H1 (cell line): ENCODE data around the gene ZBTB7B. TPM values are rescaled to one million over a fixed set of nuclear protein-coding genes. Genes with fewer than 3 reads are reported as not detected.

ENCODE experiments used
- CTCF ChIA-PET: fragments of 300-600 bp; sonication (Branson Sonifier 250); formaldehyde crosslinking; loops from one replicate; lab custom pipeline; 2021; ENCODE audit not compliant: partially characterized antibody; lab: Charles Lee
- POLR2A ChIA-PET: fragments of 300-600 bp; sonication (Branson Sonifier 250); formaldehyde crosslinking; loops from one replicate; lab custom pipeline; 2021; ENCODE audit warnings: inconsistent platforms; ENCODE audit not compliant: partially characterized antibody; lab: Charles Lee
- DNase-seq, 2 experiments: peaks; one replicate each; pipeline versions ENCODE4 v3.0.0 to v3.0.0-alpha.2; 2010 to 2022; ENCODE audit warnings: low spot score in 2 of 2, low read depth in 1 of 2, mixed read lengths in 1 of 2
- FAIRE-seq: peaks from 2 replicates; lab custom pipeline; 2011; peaks lifted over from hg19 to GRCh38; lab: Jason Lieb, UNC
- H2AFZ ChIP-seq: 2 replicates; pipeline ENCODE4 v1.8.1; 2012; ENCODE audit warnings: low read length, inconsistent platforms
- H2AK5ac ChIP-seq: 2 replicates; pipeline ENCODE4 v1.6.1; 2013; ENCODE audit warnings: low read depth, low read length
- H2BK120ac ChIP-seq: replicated peaks from 2 replicates; pipeline ENCODE3; 2013; ENCODE audit warnings: low read depth, low read length, inconsistent platforms
- H2BK12ac ChIP-seq: 2 replicates; pipeline ENCODE4 v1.6.1; 2013; ENCODE audit warnings: low read depth, low read length
- H2BK15ac ChIP-seq: 2 replicates; pipeline ENCODE4 v1.6.1; 2013; ENCODE audit warnings: low read length
- H2BK20ac ChIP-seq: 2 replicates; pipeline ENCODE4 v1.6.1; 2013; ENCODE audit warnings: low read length
- H2BK5ac ChIP-seq: 2 replicates; pipeline ENCODE4 v1.6.1; 2013; ENCODE audit warnings: low read depth, low read length
- H3K14ac ChIP-seq: 2 replicates; pipeline ENCODE4 v1.6.1; 2013; ENCODE audit warnings: inconsistent platforms; ENCODE audit not compliant: insufficient read length
- H3K18ac ChIP-seq: 2 replicates; pipeline ENCODE4 v1.6.1; 2013; ENCODE audit warnings: low read length; ENCODE audit errors: extremely low read depth
- H3K23ac ChIP-seq: 2 replicates; pipeline ENCODE4 v1.6.1; 2013; ENCODE audit warnings: inconsistent platforms; ENCODE audit not compliant: insufficient read length
- H3K23me2 ChIP-seq: 2 replicates; pipeline ENCODE4 v1.6.1; 2013; ENCODE audit warnings: low read depth, low read length
- H3K27ac ChIP-seq: 2 replicates; pipeline ENCODE4 v1.6.1; 2011; ENCODE audit warnings: low read depth, low read length, inconsistent platforms
- H3K27me3 ChIP-seq, 4 experiments: replicated peaks in 1 of 4; 1 replicate in 1 of 4; 2 replicates in 3 of 4; pipeline versions ENCODE4 v1.6.1 to v1.8.1; 2011 to 2013; ENCODE audit warnings: low read length in 3 of 4, mild to moderate bottlenecking in 3 of 4, inconsistent platforms in 2 of 4, mixed read lengths in 2 of 4, moderate library complexity in 1 of 4; ENCODE audit not compliant: control insufficient read depth in 3 of 4, insufficient read depth in 3 of 4; ENCODE audit errors: extremely low read depth in 1 of 4
- H3K36me3 ChIP-seq, 4 experiments: 2 replicates each; pipeline versions ENCODE4 v1.6.1 to v1.8.1; 2011 to 2013; ENCODE audit warnings: mild to moderate bottlenecking in 4 of 4, low read length in 3 of 4, moderate library complexity in 2 of 4, control low read depth in 1 of 4, inconsistent platforms in 1 of 4; ENCODE audit not compliant: insufficient read depth in 4 of 4, control insufficient read depth in 2 of 4
- H3K4ac ChIP-seq: replicated peaks from 2 replicates; pipeline ENCODE3; 2013; ENCODE audit warnings: low read length, low read depth, mixed read lengths, inconsistent platforms; ENCODE audit not compliant: insufficient read length
- H3K4me1 ChIP-seq, 4 experiments: replicated peaks in 1 of 4; 1 replicate in 1 of 4; 2 replicates in 3 of 4; pipeline versions ENCODE4 v1.6.1 to v1.8.1; 2011 to 2013; ENCODE audit warnings: low read length in 3 of 4, inconsistent platforms in 2 of 4, mixed read lengths in 1 of 4; ENCODE audit not compliant: insufficient read depth in 4 of 4, control insufficient read depth in 3 of 4
- H3K4me2 ChIP-seq, 2 experiments: 2 replicates each; pipeline versions ENCODE4 v1.6.1 to v1.8.1; 2011 to 2013; ENCODE audit warnings: low read depth in 2 of 2, low read length in 2 of 2, control low read depth in 1 of 2, inconsistent platforms in 1 of 2, mild to moderate bottlenecking in 1 of 2; ENCODE audit not compliant: insufficient read depth in 1 of 2
- H3K4me3 ChIP-seq, 4 experiments: fragments of 200-600, 300-600 bp in 1 of 4; sonication (generic), shearing (Covaris generic), sonication (Bioruptor Twin) in 1 of 4; 2 replicates each; pipeline versions ENCODE4 v1.5.1 to v1.8.1; 2011 to 2016; ENCODE audit warnings: low read length in 4 of 4, low read depth in 3 of 4, control low read depth in 2 of 4, inconsistent platforms in 2 of 4, mild to moderate bottlenecking in 2 of 4, mixed read lengths in 1 of 4, moderate library complexity in 1 of 4; ENCODE audit not compliant: insufficient read depth in 2 of 4; ENCODE audit errors: extremely low read depth in 1 of 4
- H3K56ac ChIP-seq: replicated peaks from 2 replicates; pipeline ENCODE3; 2013; ENCODE audit warnings: low read depth, mild to moderate bottlenecking, mixed read lengths, low read length, inconsistent platforms; ENCODE audit not compliant: insufficient read length
- H3K79me1 ChIP-seq: 2 replicates; pipeline ENCODE4 v1.6.1; 2013; ENCODE audit warnings: low read depth, low read length, control low read depth
- H3K79me2 ChIP-seq, 2 experiments: 2 replicates each; pipeline versions ENCODE4 v1.6.1 to v1.8.1; 2012 to 2013; ENCODE audit warnings: low read length in 2 of 2, mild to moderate bottlenecking in 2 of 2, inconsistent platforms in 1 of 2; ENCODE audit not compliant: insufficient read depth in 2 of 2, control insufficient read depth in 1 of 2
- H3K9ac ChIP-seq, 4 experiments: replicated peaks in 1 of 4; 1 replicate in 1 of 4; 2 replicates in 3 of 4; pipeline versions ENCODE4 v1.6.1 to v1.8.1; 2011 to 2013; ENCODE audit warnings: low read depth in 3 of 4, low read length in 3 of 4, control low read depth in 2 of 4, mild to moderate bottlenecking in 2 of 4, moderate library complexity in 2 of 4, inconsistent platforms in 1 of 4; ENCODE audit errors: extremely low read depth in 1 of 4
- H3K9me3 ChIP-seq, 2 experiments: 2 replicates each; pipeline versions ENCODE4 v1.6.1 to v1.8.1; 2012 to 2013; ENCODE audit warnings: mild to moderate bottlenecking in 2 of 2, moderate library complexity in 2 of 2, control low read depth in 1 of 2, inconsistent platforms in 1 of 2, low read depth in 1 of 2, low read length in 1 of 2, mixed read lengths in 1 of 2; ENCODE audit not compliant: insufficient read depth in 2 of 2
- H4K20me1 ChIP-seq, 2 experiments: replicated peaks in 1 of 2; 2 replicates each; pipeline versions ENCODE3 to v1.8.1; 2011 to 2013; ENCODE audit warnings: inconsistent platforms in 2 of 2, low read length in 2 of 2, mild to moderate bottlenecking in 1 of 2; ENCODE audit not compliant: insufficient read depth in 2 of 2, control insufficient read depth in 1 of 2
- H4K5ac ChIP-seq: 2 replicates; pipeline ENCODE4 v1.6.1; 2013; ENCODE audit warnings: low read length, low read depth, mixed read lengths, inconsistent platforms; ENCODE audit not compliant: insufficient read length
- H4K8ac ChIP-seq: 2 replicates; pipeline ENCODE4 v1.8.0; 2013; ENCODE audit warnings: mild to moderate bottlenecking, moderate library complexity, low read length, inconsistent platforms; ENCODE audit not compliant: insufficient read depth; ENCODE audit errors: extremely low read depth
- H4K91ac ChIP-seq: replicated peaks from 2 replicates; pipeline ENCODE3; 2013; ENCODE audit warnings: low read length, mixed read lengths, inconsistent platforms; ENCODE audit not compliant: insufficient read length
- BACH1 ChIP-seq: IDR thresholded peaks from 2 replicates; pipeline ENCODE4 v1.6.1; 2012; ENCODE audit warnings: low read length, improper control_type of control experiment
- BCL11A ChIP-seq, 2 experiments: IDR thresholded peaks; one replicate each; pipeline ENCODE4 v1.6.1; 2011; ENCODE audit warnings: low read depth in 2 of 2, low read length in 2 of 2, mild to moderate bottlenecking in 2 of 2
- CBX8 ChIP-seq: fragments of 300-800, 300-1000 bp; sonication (generic); IDR thresholded peaks from 2 replicates; pipeline ENCODE4 v1.7.1; 2016; ENCODE audit warnings: low read depth, low read length, borderline replicate concordance
- CHD1 ChIP-seq: IDR thresholded peaks from 2 replicates; pipeline ENCODE4 v1.6.1; 2012; ENCODE audit warnings: low read depth, low read length, improper control_type of control experiment
- CHD2 ChIP-seq: IDR thresholded peaks from 2 replicates; pipeline ENCODE4 v1.6.1; 2012; ENCODE audit warnings: low read length, improper control_type of control experiment
- EGR1 ChIP-seq: IDR thresholded peaks from 2 replicates; pipeline ENCODE4 v1.6.1; 2011; ENCODE audit warnings: low read depth, low read length, borderline replicate concordance
- JUN ChIP-seq: IDR thresholded peaks from 2 replicates; pipeline ENCODE4 v1.6.1; 2011; ENCODE audit warnings: low read depth, mild to moderate bottlenecking, improper control_type of control experiment, low read length
- MAFK ChIP-seq: IDR thresholded peaks from 2 replicates; pipeline ENCODE4 v1.6.1; 2012; ENCODE audit warnings: low read depth, mild to moderate bottlenecking, improper control_type of control experiment, low read length
- SAP30 ChIP-seq: fragments of 300-600 bp; sonication (generic); IDR thresholded peaks from 2 replicates; pipeline ENCODE4 v1.7.1; 2012; ENCODE audit warnings: low read length, moderate library complexity, mild to moderate bottlenecking, inconsistent platforms; ENCODE audit not compliant: insufficient read depth, insufficient replicate concordance
- SIRT6 ChIP-seq: IDR thresholded peaks from one replicate; pipeline ENCODE4 v1.7.1; 2012; ENCODE audit warnings: low read length, inconsistent platforms
- SUZ12 ChIP-seq: fragments of 200-600 bp; sonication (generic); IDR thresholded peaks from 2 replicates; pipeline ENCODE4 v1.6.1; 2012; ENCODE audit warnings: mild to moderate bottlenecking, inconsistent platforms, low read length, moderate library complexity, mixed read lengths
- TAF7 ChIP-seq: optimal IDR thresholded peaks from 2 replicates; pipeline ENCODE3; 2011; ENCODE audit warnings: low read depth, mild to moderate bottlenecking, inconsistent platforms, low read length, moderate library complexity, borderline replicate concordance
- USF2 ChIP-seq: IDR thresholded peaks from 2 replicates; pipeline ENCODE4 v1.6.1; 2011; ENCODE audit warnings: low read length, improper control_type of control experiment
- YY1 ChIP-seq: IDR thresholded peaks from 2 replicates; pipeline ENCODE4 v1.6.1; 2011; ENCODE audit warnings: low read depth, mild to moderate bottlenecking, low read length
- WGBS, 2 experiments: shearing (Covaris generic) in 1 of 2; methylation state at CpG; one replicate each; pipeline versions ENCODE4 v1.1.6 to v1.1.7; 2013 to 2015; ENCODE audit warnings: low lambda C conversion rate in 2 of 2, mixed read lengths in 2 of 2, inconsistent platforms in 1 of 2, low coverage in 1 of 2, missing lambda C conversion rate in 1 of 2; ENCODE audit not compliant: insufficient replicate concordance in 2 of 2, insufficient coverage in 1 of 2, insufficient read length in 1 of 2; ENCODE audit errors: extremely low coverage in 1 of 2, missing lambda C conversion rate in 1 of 2; 5-methylcytosine and 5-hydroxymethylcytosine counted together
- polyA plus RNA-seq, 7 experiments: library from polyadenylated mRNA; depleted of rRNA in 3 of 7; stranded (reverse) in 5 of 7; unstranded in 2 of 7; fragments of >200 nt in 5 of 7; fragments of 200-250 nt in 2 of 7; gene quantifications; 1 replicate in 5 of 7; 2 replicates in 1 of 7; 4 replicates in 1 of 7; pipeline versions ENCODE4 v1.2.1 to v1.2.3, GENCODE V29; 2011 to 2013; ENCODE audit warnings: missing spikeins in 2 of 7, mixed read lengths in 2 of 7
- total RNA-seq: library from RNA; stranded (reverse); fragmentation: NEBNext Ultra II Directional; extraction: Animal tissue kit (Norgen Biotek cat#: 25700); gene quantifications from 2 replicates; pipeline ENCODE4 v1.2.1, GENCODE V29; 2021

The ZBTB7B gene
- total and polyA plus RNA-seq, 2 of the 8 experiments (the other 6 are each of a cell fraction or from before 2014, with no cell fraction given): 24.5 to 36.9 TPM

- Histone ChIP-seq H3K4me2 (no peak overlapping the region), H2BK5ac (no peak overlapping the region), H3K4ac (no peak overlapping the region), H3K79me2 (no peaks in the 10 kb centered on the region), H3K79me1 (no peaks in the 10 kb centered on the region), H3K14ac (no peak overlapping the region), H3K36me3 (no peaks in the 10 kb centered on the region), H4K8ac (no peak overlapping the region), H3K27me3 (peaks cover 0 to 3% (median 0%) of the 10 kb centered on the region in 4 experiments; a peak in 1 of 7 replicates), H3K4me1 (peaks cover 0 to 5% (median 0%) of the 10 kb centered on the region in 4 experiments; a peak in 2 of 7 replicates), H3K23ac (no peak overlapping the region), H2BK15ac (no peak overlapping the region; the same call in 1 of the 2 replicates), H3K18ac (no peak overlapping the region)
- WGBS, 2 experiments: 95% methylated on average over 6 of the region's 6 CpGs; no CpG with 5 or more reads in 1 of the 2 experiments
- TF ChIP-seq USF2: no peak
- TF ChIP-seq YY1: no peak
- TF ChIP-seq SIRT6: no peak
- no peak for TF ChIP-seq EGR1
- no peak for TF ChIP-seq CBX8
- no peak for TF ChIP-seq CHD2
- TF ChIP-seq MAFK: no peak
- TF ChIP-seq BACH1: no peak
- no peak for TF ChIP-seq SAP30
- TF ChIP-seq TAF7: no peak
- TF ChIP-seq CHD1: no peak
- TF ChIP-seq SUZ12: no peak
- no peak for TF ChIP-seq BCL11A (IDR thresholded peaks at IDR 0.05; ENCODE audit: low read depth in 2 of 2, low read length in 2 of 2)
- TF ChIP-seq JUN: no peak
- TF ChIP-seq, all 59 proteins: peak for 0
- H2AK5ac ChIP-seq: no peak overlapping the region
- no peak overlapping the region for H4K91ac ChIP-seq
- no peak overlapping the region for H2BK120ac ChIP-seq
- H2BK20ac ChIP-seq: no peak overlapping the region
- no peak overlapping the region for H2AFZ ChIP-seq
- DNase-seq (no peak), FAIRE-seq (no peak)
- no peak overlapping the region for H3K27ac ChIP-seq
- ChIA-PET POLR2A (no interaction called here), CTCF (interaction anchor here (1.0 to 2.5 kb wide), 3 partner anchors 9 to 35 kb away, joined by 3 to 11 read pairs (median 6); no protein-coding TSS in a partner anchor)
- no peak overlapping the region for H2BK12ac ChIP-seq
- no peak overlapping the region for H3K9ac ChIP-seq
- H3K56ac ChIP-seq: no peak overlapping the region
- no peak overlapping the region for H3K4me3 ChIP-seq
- H3K9me3 ChIP-seq: no peaks in the 10 kb centered on the region
- no peaks in the 10 kb centered on the region for H4K20me1 ChIP-seq
- no peaks in the 10 kb centered on the region for H3K23me2 ChIP-seq
- H4K5ac ChIP-seq: no peak overlapping the region
These were observed 24.0 kb downstream of the ZBTB7B start for GRCh38 chr1:155026588-155026987.
